Body of pancreas (tissue), 4 donors: ENCODE data around the gene ZPR1.

Experiments
- CTCF ChIP-seq, 7 experiments: fragments of 450-650 bp in 4 of 7; fragments of 200-600 bp in 3 of 7; sonication (generic) in 3 of 7; IDR thresholded peaks; one replicate each; pipeline ENCODE4 v1.5.1; 2016 to 2019; ENCODE audit warnings: antibody characterized with exemption in 7 of 7
- POLR2A ChIP-seq, 3 donors: fragments of 450-650 bp; IDR thresholded peaks; one replicate each; pipeline ENCODE4 v1.6.1; 2016; ENCODE audit warnings: antibody characterized with exemption in 3 of 3, mild to moderate bottlenecking in 2 of 3

GRCh38 chr11:116835791-116836631 lies 48.2 kb upstream of the ZPR1 start:
- peak; percentile 41 to 89 (median 71) for TF ChIP-seq CTCF (IDR thresholded peaks at IDR 0.05)
- peak in 1 of 3 donors; percentile 7 for TF ChIP-seq POLR2A (IDR thresholded peaks at IDR 0.05)
